Psoas muscle (tissue), 8 donors: ENCODE measurements around the gene MIEN1. TPM values are rescaled to one million over a fixed set of nuclear protein-coding genes. Genes with fewer than 3 reads are reported as not detected.

Experiments
- ATAC-seq, 4 donors: fragments of 200-7000 bp; cut with Tn5 transposase; one replicate each; pipeline ENCODE4 v1.9.1; 2020; ENCODE audit warnings: moderate library complexity in 3 of 4, mild to moderate bottlenecking in 2 of 4
- DNase-seq, 2 donors: peaks; one replicate each; pipeline ENCODE4 v3.0.0-alpha.2; 2020
- H3K27ac ChIP-seq: fragments of 200-600 bp; one replicate; pipeline ENCODE4 v1.8.0; 2022
- H3K27me3 ChIP-seq, 3 donors: fragments of 200-600 bp in 1 of 3; one replicate each; pipeline versions ENCODE4 v1.6.1 to v1.8.0; 2013 to 2022; ENCODE audit warnings: low read length in 2 of 3, mild to moderate bottlenecking in 2 of 3, moderate library complexity in 1 of 3; ENCODE audit not compliant: insufficient read depth in 3 of 3
- H3K36me3 ChIP-seq, 2 donors: fragments of 200-600 bp in 1 of 2; one replicate each; pipeline versions ENCODE4 v1.6.1 to v1.8.0; 2013 to 2022; ENCODE audit warnings: low read depth in 1 of 2, mild to moderate bottlenecking in 1 of 2, moderate library complexity in 1 of 2; ENCODE audit not compliant: insufficient read depth in 1 of 2
- H3K4me1 ChIP-seq: fragments of 200-600 bp; one replicate; pipeline ENCODE4 v1.8.0; 2022
- H3K4me3 ChIP-seq: fragments of 200-600 bp; one replicate; pipeline ENCODE4 v1.8.0; 2022; ENCODE audit warnings: mild to moderate bottlenecking
- H3K9me3 ChIP-seq: fragments of 200-600 bp; one replicate; pipeline ENCODE4 v1.8.0; 2022
- WGBS, 3 donors: extraction: QIAGEN DNeasy Blood & Tissue Kit; methylation state at CpG; one replicate each; pipeline versions ENCODE4 v1.1.6 to v1.1.7; 2013; 5-methylcytosine and 5-hydroxymethylcytosine counted together
- intact Hi-C, 2 donors: fragments of 100-400 bp; cut with DNase I; formaldehyde crosslinking; loops; one replicate each; pipeline versions ENCODE4 v1.11.0 to v1.14.2; 2022
- polyA plus RNA-seq, 3 donors: library from polyadenylated mRNA; stranded (reverse); fragments of 200-250 nt; gene quantifications; one replicate each; pipeline ENCODE4 v1.2.3, GENCODE V29; 2013
- total RNA-seq, 4 donors: library from RNA; stranded (reverse); fragmentation: NEBNext Ultra II Directional in 2 of 4; extraction: Animal tissue kit (Norgen Biotek cat#: 25700) in 2 of 4; gene quantifications; one replicate each; pipeline versions ENCODE4 v1.2.1 to v1.2.4, GENCODE V29; 2021 to 2023
- TF ChIP-seq, protein P1 (sequence below): fragments of 200-600 bp; IDR thresholded peaks from one replicate; pipeline ENCODE4 v1.8.0; 2022; ENCODE audit warnings: antibody characterized with exemption
- donor health status: healthy with polysubstance abuse.
- donor health status: DM: no; HTN: no; CAD: no; lungs with moderate emphysema.
- donor health status: Bipolar disorder and iron deficiency.
- donor health status: healthy.
- donor health status: DM: yes; HTN: yes; CAD: no.
- donor health status: DM: no; HTN: no; CAD: no.
- donor health status: DM: no; HTN: no; CAD: no.
- donor health status: DM: yes; HTN: yes; CAD: no.

MIEN1 gene
- total and polyA plus RNA-seq, 7 donors = 28.2 to 83.9 (median 42.6) TPM

DNA sequence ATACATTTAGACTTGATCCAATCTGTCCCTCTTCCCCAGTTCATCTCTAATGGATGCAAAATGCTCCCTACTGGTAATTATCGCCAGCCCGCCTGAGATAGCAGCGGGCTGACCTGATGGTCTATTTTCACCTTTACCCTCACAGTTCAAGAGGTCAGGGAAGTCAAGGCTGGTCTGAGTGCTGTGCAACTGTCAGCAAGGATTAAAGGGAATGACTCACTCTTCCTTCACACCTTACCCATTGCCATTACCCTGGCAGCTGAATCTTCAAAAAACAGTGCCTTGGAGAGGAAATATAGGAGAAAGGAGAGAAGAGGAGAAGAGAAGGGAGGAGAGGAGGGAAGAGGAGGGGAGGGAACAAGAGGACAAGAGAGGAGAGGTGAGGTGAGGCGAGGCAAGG is 43.7 kb upstream of the MIEN1 start:
- Histone ChIP-seq H3K9me3 (no peaks in the 10 kb centered on the region), H3K4me3 (no peak overlapping the region), H3K27ac (no peak overlapping the region), H3K27me3 (peaks cover 0 to 7% (median 0%) of the 10 kb centered on the region in 3 donors), H3K36me3 (no peaks in the 10 kb centered on the region), H3K4me1 (no peaks in the 10 kb centered on the region)
- 77 to 89% (median 79%) methylated on average over 4 of the region's 4 CpGs for WGBS, 3 donors
- no peak for DNase-seq
- TF ChIP-seq, protein P1, sequence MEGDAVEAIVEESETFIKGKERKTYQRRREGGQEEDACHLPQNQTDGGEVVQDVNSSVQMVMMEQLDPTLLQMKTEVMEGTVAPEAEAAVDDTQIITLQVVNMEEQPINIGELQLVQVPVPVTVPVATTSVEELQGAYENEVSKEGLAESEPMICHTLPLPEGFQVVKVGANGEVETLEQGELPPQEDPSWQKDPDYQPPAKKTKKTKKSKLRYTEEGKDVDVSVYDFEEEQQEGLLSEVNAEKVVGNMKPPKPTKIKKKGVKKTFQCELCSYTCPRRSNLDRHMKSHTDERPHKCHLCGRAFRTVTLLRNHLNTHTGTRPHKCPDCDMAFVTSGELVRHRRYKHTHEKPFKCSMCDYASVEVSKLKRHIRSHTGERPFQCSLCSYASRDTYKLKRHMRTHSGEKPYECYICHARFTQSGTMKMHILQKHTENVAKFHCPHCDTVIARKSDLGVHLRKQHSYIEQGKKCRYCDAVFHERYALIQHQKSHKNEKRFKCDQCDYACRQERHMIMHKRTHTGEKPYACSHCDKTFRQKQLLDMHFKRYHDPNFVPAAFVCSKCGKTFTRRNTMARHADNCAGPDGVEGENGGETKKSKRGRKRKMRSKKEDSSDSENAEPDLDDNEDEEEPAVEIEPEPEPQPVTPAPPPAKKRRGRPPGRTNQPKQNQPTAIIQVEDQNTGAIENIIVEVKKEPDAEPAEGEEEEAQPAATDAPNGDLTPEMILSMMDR = no peak
- intact Hi-C loops = no loop called here
- no peak for ATAC-seq

DNA sequence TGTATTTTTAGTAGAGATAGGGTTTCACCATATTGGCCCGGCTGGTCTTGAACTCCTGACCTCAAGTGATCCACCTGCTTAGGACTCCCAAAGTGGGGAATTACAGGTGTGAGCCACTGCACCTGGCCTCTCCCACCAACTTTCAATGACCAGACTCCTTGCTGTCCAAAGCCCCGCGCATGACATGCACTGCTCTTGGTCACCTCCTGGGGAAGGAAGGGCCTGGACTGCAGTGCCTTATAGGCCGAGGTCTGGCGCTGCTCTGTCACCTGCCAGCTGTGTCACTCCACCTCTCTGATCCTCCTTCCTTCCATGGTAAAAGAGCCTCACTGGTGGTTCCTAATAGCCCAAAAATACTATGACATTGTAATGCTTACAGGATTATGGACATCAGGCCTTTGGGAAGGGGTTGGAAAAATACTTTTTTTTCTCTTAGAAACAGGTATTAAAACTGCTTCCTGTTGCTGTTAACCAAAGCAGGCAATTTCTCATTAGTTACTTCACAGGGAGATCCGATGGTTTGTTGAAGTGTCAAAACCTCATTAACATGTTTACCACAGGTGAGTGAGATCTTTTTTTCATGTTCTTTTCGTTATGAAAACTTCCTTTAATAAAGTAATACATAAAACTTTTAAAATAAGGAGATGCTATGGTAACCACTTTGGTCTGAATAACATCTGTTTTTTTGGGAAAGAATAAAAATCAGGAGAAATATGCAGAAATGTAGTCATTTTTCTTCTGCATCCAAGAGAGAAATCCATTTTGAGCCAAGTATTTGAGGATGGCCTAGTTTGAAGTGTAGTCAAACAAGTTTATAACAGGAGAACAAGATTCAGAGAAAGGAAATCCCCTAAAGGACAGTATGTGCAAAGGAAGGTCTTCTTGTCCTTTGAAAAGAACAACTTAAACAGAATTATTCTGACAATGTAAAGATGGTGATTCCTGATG is 42.9 kb upstream of the MIEN1 start:
- H3K27ac ChIP-seq = no peak overlapping the region
- no peaks in the 10 kb centered on the region for H3K9me3 ChIP-seq
- TF ChIP-seq, protein P1 = no peak
- no peaks in the 10 kb centered on the region for H3K4me1 ChIP-seq
- WGBS, 3 donors = 77 to 84% (median 78%) methylated on average over 7 of the region's 7 CpGs
- H3K4me3 ChIP-seq = no peak overlapping the region
- H3K36me3 ChIP-seq = no peaks in the 10 kb centered on the region
- DNase-seq = no peak
- no peak for ATAC-seq
- intact Hi-C loops = no loop called here
- H3K27me3 ChIP-seq = peaks cover 0 to 7% (median 0%) of the 10 kb centered on the region in 3 donors

DNA sequence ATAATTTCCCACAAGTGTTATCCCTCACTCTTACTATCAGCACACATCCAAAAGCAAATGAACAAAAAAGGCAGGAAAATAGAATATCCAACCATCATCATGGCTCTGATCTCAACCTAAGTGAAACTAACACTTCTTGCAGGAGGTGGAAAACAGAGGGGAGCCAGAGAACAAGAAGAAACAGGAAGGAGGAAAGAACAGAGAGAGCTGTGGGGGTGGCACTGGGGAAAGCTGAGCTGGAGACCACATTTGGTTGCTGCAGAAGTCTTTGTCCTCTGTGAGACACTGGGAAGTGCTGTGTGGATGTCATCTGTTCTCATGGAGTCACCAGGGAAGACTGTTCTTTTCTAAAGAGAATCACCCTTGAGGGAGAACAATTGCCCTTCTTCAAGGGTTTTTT is 42.1 kb upstream of the MIEN1 start:
- Histone ChIP-seq H3K27ac (no peak overlapping the region), H3K36me3 (no peaks in the 10 kb centered on the region), H3K27me3 (peaks cover 0 to 7% (median 0%) of the 10 kb centered on the region in 3 donors), H3K4me1 (no peaks in the 10 kb centered on the region), H3K4me3 (no peak overlapping the region), H3K9me3 (no peaks in the 10 kb centered on the region)
- ATAC-seq = no peak
- TF ChIP-seq, protein P1 = no peak
- no peak for DNase-seq
- intact Hi-C loops = no loop called here

DNA sequence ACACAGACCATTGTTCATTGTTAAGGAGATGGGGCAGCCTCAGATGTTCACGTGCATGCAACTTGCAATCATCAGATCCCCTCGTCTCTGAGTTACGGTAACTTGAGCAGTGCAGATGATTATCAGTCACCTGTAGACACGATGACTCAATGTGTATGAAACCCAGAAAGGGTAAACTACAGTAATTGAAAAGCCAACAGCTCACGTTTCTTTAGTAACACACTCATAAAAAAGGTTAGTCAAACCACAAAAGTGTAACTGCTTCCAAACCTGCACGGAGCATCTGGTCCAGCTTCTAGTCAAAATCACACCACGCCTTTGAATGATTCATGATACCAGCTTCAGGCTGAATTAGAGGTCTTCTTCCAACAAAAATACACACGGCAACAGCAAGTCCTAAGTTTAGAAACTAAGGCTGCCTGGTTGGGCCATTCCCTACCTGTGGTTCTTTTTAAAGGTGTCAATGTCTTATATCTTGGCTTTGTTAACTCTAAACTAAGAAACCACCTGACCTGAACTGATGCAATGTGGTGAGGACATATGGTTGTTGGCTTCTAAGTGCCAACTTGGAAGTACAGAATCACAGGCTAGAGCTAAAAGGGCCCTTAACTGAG is 39.7 kb upstream of the MIEN1 start:
- Histone ChIP-seq H3K4me3 (no peak overlapping the region), H3K9me3 (no peaks in the 10 kb centered on the region), H3K27ac (no peak overlapping the region), H3K4me1 (no peaks in the 10 kb centered on the region), H3K36me3 (no peaks in the 10 kb centered on the region), H3K27me3 (peaks cover 0 to 4% (median 0%) of the 10 kb centered on the region in 3 donors)
- intact Hi-C loops = no loop called here
- DNase-seq (no peak), ATAC-seq (no peak)
- TF ChIP-seq, protein P1 = no peak
- 45 to 49% (median 45%) methylated on average over 8 of the region's 8 CpGs for WGBS, 3 donors
